ENCODE results near the gene SCARB1. TPM values are rescaled to one million over a fixed set of nuclear protein-coding genes. Genes with fewer than 3 reads are reported as not detected.
A peak's percentile ranks its signal among the peaks of the same experiment; 100 is the strongest.

The SCARB1 gene
- total and polyA plus RNA-seq, 2 of the 13 experiments (the other 11 are each of a cell fraction or from before 2014, with no cell fraction given) = 63.4 to 160 TPM

GRCh38 chr12:124904306-124905098, 40.8 kb upstream of the SCARB1 start (continued):
- TF ChIP-seq AGO2 (optimal IDR thresholded peaks at IDR 0.05; ENCODE audit: low read depth, low read length) (no peak), ZNF710 (CRISPR knock-in tag; IDR thresholded peaks at IDR 0.05; ENCODE audit: borderline replicate concordance) (no peak), MBD4 (IDR thresholded peaks at IDR 0.05; ENCODE audit: borderline replicate concordance, low read length) (no peak), CBX2 (IDR thresholded peaks at IDR 0.05; ENCODE audit: low read depth, low read length) (no peak), CBX2 (CRISPR knock-in tag; IDR thresholded peaks at IDR 0.05; ENCODE audit: low read depth) (no peak), SMARCC2 (IDR thresholded peaks at IDR 0.05) (no peak), DNMT1 (CRISPR knock-in tag; IDR thresholded peaks at IDR 0.05) (no peak), MED13 (CRISPR knock-in tag; IDR thresholded peaks at IDR 0.05) (no peak), ZNF10 (CRISPR knock-in tag; IDR thresholded peaks at IDR 0.05; ENCODE audit: borderline replicate concordance, low read depth) (no peak), ZZZ3 (CRISPR knock-in tag; IDR thresholded peaks at IDR 0.05; ENCODE audit: borderline replicate concordance) (no peak), NFAT5 (CRISPR knock-in tag; IDR thresholded peaks at IDR 0.05) (0 out of 2 replicates have a peak, but pooled peaks have one; percentile 50), ZFP37 (CRISPR knock-in tag; IDR thresholded peaks at IDR 0.05; ENCODE audit: borderline replicate concordance) (peak; percentile 92; the same call in 1 of the 2 replicates), MTF1 (CRISPR knock-in tag; IDR thresholded peaks at IDR 0.05) (no peak), GPN1 (CRISPR knock-in tag; IDR thresholded peaks at IDR 0.05; ENCODE audit: borderline replicate concordance) (no peak), GABPB1 (CRISPR knock-in tag; IDR thresholded peaks at IDR 0.05) (peak; percentile 40; the same call in 1 of the 2 replicates), HNRNPLL (IDR thresholded peaks at IDR 0.05; ENCODE audit: low read depth, low read length, poor library complexity, severe bottlenecking) (no peak), JARID2 (CRISPR knock-in tag; IDR thresholded peaks at IDR 0.05; ENCODE audit: insufficient replicate concordance) (no peak), RFX1 (IDR thresholded peaks at IDR 0.05) (no peak), MTA3 (CRISPR knock-in tag; IDR thresholded peaks at IDR 0.05) (no peak), HMG20B (CRISPR knock-in tag; conservative IDR thresholded peaks at IDR 0.05) (no peak), ZNF281 (CRISPR knock-in tag; IDR thresholded peaks at IDR 0.05; ENCODE audit: borderline replicate concordance) (no peak)
